ENCODE data around the gene PACRG.

PACRG gene

GRCh38 chr6:162706232-162706631 is 21.5 kb upstream of the PACRG start:
- no peaks in the 10 kb centered on the region for H3K36me3 ChIP-seq (ENCODE audit: control insufficient read depth in 1 of 2, insufficient read depth in 2 of 2, low read length in 2 of 2)
- H3K4me1 ChIP-seq (ENCODE audit: control insufficient read depth in 1 of 2, insufficient read depth in 2 of 2, low read length in 2 of 2): no peaks in the 10 kb centered on the region
- H3K9ac ChIP-seq (ENCODE audit: low read depth in 1 of 2, low read length in 2 of 2): no peak overlapping the region
- H3K27ac ChIP-seq (ENCODE audit: low read depth, low read length): no peak overlapping the region
- H3K4me3 ChIP-seq (ENCODE audit: low read depth in 1 of 2, low read length in 2 of 2): peak overlapping the region in 1 of 2 donors; percentile 23
- H3K27me3 ChIP-seq (ENCODE audit: control insufficient read depth in 1 of 2, insufficient read depth in 2 of 2, low read length in 2 of 2): no peaks in the 10 kb centered on the region
- H3K9me3 ChIP-seq (ENCODE audit: control insufficient read depth in 1 of 2, low read length in 2 of 2): no peaks in the 10 kb centered on the region

DNA sequence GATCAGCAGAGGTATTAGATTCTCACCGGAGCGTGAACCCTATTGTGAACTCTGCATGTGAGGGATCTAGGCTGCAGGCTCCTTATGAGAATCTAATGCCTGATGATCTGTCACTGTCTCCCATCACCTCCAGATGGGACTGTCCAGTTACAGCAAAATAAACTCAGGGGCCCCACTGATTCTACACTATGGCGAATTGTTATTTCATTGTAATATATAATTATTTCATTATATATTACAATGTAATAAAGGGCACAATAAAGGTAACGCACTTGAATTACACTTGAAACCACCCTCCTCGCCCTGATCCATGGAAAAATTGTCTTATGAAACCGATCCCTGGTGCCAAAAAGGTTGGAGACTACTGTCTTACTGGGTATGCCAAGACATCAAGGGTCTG is 18.8 kb upstream of the PACRG start:
- Histone ChIP-seq H3K4me3 (ENCODE audit: low read depth in 1 of 2, low read length in 2 of 2) (no peak overlapping the region), H3K9me3 (ENCODE audit: control insufficient read depth in 1 of 2, low read length in 2 of 2) (no peaks in the 10 kb centered on the region), H3K27me3 (ENCODE audit: control insufficient read depth in 1 of 2, insufficient read depth in 2 of 2, low read length in 2 of 2) (no peaks in the 10 kb centered on the region), H3K27ac (ENCODE audit: low read depth, low read length) (no peak overlapping the region), H3K9ac (ENCODE audit: low read depth in 1 of 2, low read length in 2 of 2) (no peak overlapping the region), H3K4me1 (ENCODE audit: control insufficient read depth in 1 of 2, insufficient read depth in 2 of 2, low read length in 2 of 2) (no peaks in the 10 kb centered on the region), H3K36me3 (ENCODE audit: control insufficient read depth in 1 of 2, insufficient read depth in 2 of 2, low read length in 2 of 2) (no peaks in the 10 kb centered on the region)

GRCh38 chr6:162709431-162709830 is 18.3 kb upstream of the PACRG start:
- Histone ChIP-seq H3K27ac (ENCODE audit: low read depth, low read length) (no peak overlapping the region), H3K9ac (ENCODE audit: low read depth in 1 of 2, low read length in 2 of 2) (no peak overlapping the region), H3K36me3 (ENCODE audit: control insufficient read depth in 1 of 2, insufficient read depth in 2 of 2, low read length in 2 of 2) (no peaks in the 10 kb centered on the region), H3K4me1 (ENCODE audit: control insufficient read depth in 1 of 2, insufficient read depth in 2 of 2, low read length in 2 of 2) (no peaks in the 10 kb centered on the region), H3K27me3 (ENCODE audit: control insufficient read depth in 1 of 2, insufficient read depth in 2 of 2, low read length in 2 of 2) (no peaks in the 10 kb centered on the region), H3K4me3 (ENCODE audit: low read depth in 1 of 2, low read length in 2 of 2) (no peak overlapping the region), H3K9me3 (ENCODE audit: control insufficient read depth in 1 of 2, low read length in 2 of 2) (no peaks in the 10 kb centered on the region)

DNA sequence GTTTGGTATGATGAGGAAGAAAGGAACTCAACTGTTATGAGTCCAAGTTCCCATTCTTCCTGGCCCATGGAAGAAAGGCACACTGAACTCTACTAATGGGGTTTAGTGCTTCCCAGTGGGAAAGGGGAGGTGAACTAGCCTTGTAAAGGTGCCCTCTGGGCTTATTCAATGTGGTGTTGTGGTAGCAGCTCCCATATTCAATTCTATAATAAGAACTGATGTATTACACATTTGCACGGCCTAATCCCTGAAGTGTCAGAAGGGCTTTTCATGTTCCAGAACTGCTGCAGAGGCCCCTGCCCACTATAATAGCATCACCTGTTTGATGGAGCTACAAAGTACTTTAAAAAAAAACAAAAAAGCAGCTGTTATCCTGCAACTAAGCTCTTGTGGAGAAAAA is 17.4 kb upstream of the PACRG start:
- Histone ChIP-seq H3K27ac (ENCODE audit: low read depth, low read length) (no peak overlapping the region), H3K9me3 (ENCODE audit: control insufficient read depth in 1 of 2, low read length in 2 of 2) (no peaks in the 10 kb centered on the region)

DNA sequence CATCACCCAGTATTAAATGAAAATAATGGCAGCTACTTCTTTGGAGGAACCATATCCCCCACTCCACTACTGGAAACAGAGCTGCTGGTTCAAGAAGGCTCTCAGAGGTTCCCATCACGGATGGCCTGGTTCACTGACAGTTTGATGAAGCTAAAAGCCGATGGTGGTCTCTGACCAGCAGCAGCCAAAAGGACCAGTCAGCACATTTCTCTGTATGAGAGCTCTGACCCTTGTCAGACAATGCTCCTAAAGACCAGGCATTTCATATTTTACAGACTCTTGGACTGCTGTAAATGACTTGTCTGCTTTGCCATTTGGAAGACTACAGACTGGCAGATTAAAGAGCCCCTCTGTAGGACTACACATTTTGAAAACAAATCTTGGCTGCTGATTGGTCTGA is 16.8 kb upstream of the PACRG start:
- Histone ChIP-seq H3K9ac (ENCODE audit: low read depth in 1 of 2, low read length in 2 of 2) (no peak overlapping the region), H3K4me1 (ENCODE audit: control insufficient read depth in 1 of 2, insufficient read depth in 2 of 2, low read length in 2 of 2) (no peaks in the 10 kb centered on the region), H3K27me3 (ENCODE audit: control insufficient read depth in 1 of 2, insufficient read depth in 2 of 2, low read length in 2 of 2) (no peaks in the 10 kb centered on the region), H3K27ac (ENCODE audit: low read depth, low read length) (no peak overlapping the region), H3K9me3 (ENCODE audit: control insufficient read depth in 1 of 2, low read length in 2 of 2) (no peaks in the 10 kb centered on the region), H3K36me3 (ENCODE audit: control insufficient read depth in 1 of 2, insufficient read depth in 2 of 2, low read length in 2 of 2) (no peaks in the 10 kb centered on the region), H3K4me3 (ENCODE audit: low read depth in 1 of 2, low read length in 2 of 2) (no peak overlapping the region)

More for the DNA sequence above, 17.4 kb upstream of the PACRG start:
- no peak overlapping the region for H3K4me3 ChIP-seq (ENCODE audit: low read depth in 1 of 2, low read length in 2 of 2)
- H3K36me3 ChIP-seq (ENCODE audit: control insufficient read depth in 1 of 2, insufficient read depth in 2 of 2, low read length in 2 of 2): no peaks in the 10 kb centered on the region
- no peaks in the 10 kb centered on the region for H3K27me3 ChIP-seq (ENCODE audit: control insufficient read depth in 1 of 2, insufficient read depth in 2 of 2, low read length in 2 of 2)
- no peaks in the 10 kb centered on the region for H3K4me1 ChIP-seq (ENCODE audit: control insufficient read depth in 1 of 2, insufficient read depth in 2 of 2, low read length in 2 of 2)
- H3K9ac ChIP-seq (ENCODE audit: low read depth in 1 of 2, low read length in 2 of 2): no peak overlapping the region

- no peak overlapping the region for H3K27ac ChIP-seq (ENCODE audit: low read depth, low read length)
- H3K4me1 ChIP-seq (ENCODE audit: control insufficient read depth in 1 of 2, insufficient read depth in 2 of 2, low read length in 2 of 2): no peaks in the 10 kb centered on the region
- H3K27me3 ChIP-seq (ENCODE audit: control insufficient read depth in 1 of 2, insufficient read depth in 2 of 2, low read length in 2 of 2): no peaks in the 10 kb centered on the region
- no peak overlapping the region for H3K9ac ChIP-seq (ENCODE audit: low read depth in 1 of 2, low read length in 2 of 2)
- H3K4me3 ChIP-seq (ENCODE audit: low read depth in 1 of 2, low read length in 2 of 2): no peak overlapping the region
- no peaks in the 10 kb centered on the region for H3K9me3 ChIP-seq (ENCODE audit: control insufficient read depth in 1 of 2, low read length in 2 of 2)
- no peaks in the 10 kb centered on the region for H3K36me3 ChIP-seq (ENCODE audit: control insufficient read depth in 1 of 2, insufficient read depth in 2 of 2, low read length in 2 of 2)
Observed at GRCh38 chr6:162711376-162711775, 16.4 kb upstream of the PACRG start.

- H3K27me3 ChIP-seq (ENCODE audit: control insufficient read depth in 1 of 2, insufficient read depth in 2 of 2, low read length in 2 of 2): no peaks in the 10 kb centered on the region
- H3K4me1 ChIP-seq (ENCODE audit: control insufficient read depth in 1 of 2, insufficient read depth in 2 of 2, low read length in 2 of 2): no peaks in the 10 kb centered on the region
- H3K4me3 ChIP-seq (ENCODE audit: low read depth in 1 of 2, low read length in 2 of 2): no peak overlapping the region
- no peak overlapping the region for H3K9ac ChIP-seq (ENCODE audit: low read depth in 1 of 2, low read length in 2 of 2)
- peaks cover 0 to 5% of the 10 kb centered on the region in 2 donors for H3K9me3 ChIP-seq (ENCODE audit: control insufficient read depth in 1 of 2, low read length in 2 of 2)
- no peak overlapping the region for H3K27ac ChIP-seq (ENCODE audit: low read depth, low read length)
- H3K36me3 ChIP-seq (ENCODE audit: control insufficient read depth in 1 of 2, insufficient read depth in 2 of 2, low read length in 2 of 2): peaks cover 0 to 3% of the 10 kb centered on the region in 2 donors
Observed at GRCh38 chr6:162712694-162713093, 15.1 kb upstream of the PACRG start.

GRCh38 chr6:162713974-162714780 is 13.6 kb upstream of the PACRG start:
- Histone ChIP-seq H3K27ac (ENCODE audit: low read depth, low read length) (no peak overlapping the region), H3K27me3 (ENCODE audit: control insufficient read depth in 1 of 2, insufficient read depth in 2 of 2, low read length in 2 of 2) (no peaks in the 10 kb centered on the region), H3K36me3 (ENCODE audit: control insufficient read depth in 1 of 2, insufficient read depth in 2 of 2, low read length in 2 of 2) (peaks cover 0 to 3% of the 10 kb centered on the region in 2 donors), H3K9me3 (ENCODE audit: control insufficient read depth in 1 of 2, low read length in 2 of 2) (peaks cover 0 to 5% of the 10 kb centered on the region in 2 donors), H3K9ac (ENCODE audit: low read depth in 1 of 2, low read length in 2 of 2) (no peak overlapping the region), H3K4me3 (ENCODE audit: low read depth in 1 of 2, low read length in 2 of 2) (no peak overlapping the region), H3K4me1 (ENCODE audit: control insufficient read depth in 1 of 2, insufficient read depth in 2 of 2, low read length in 2 of 2) (no peaks in the 10 kb centered on the region)

DNA sequence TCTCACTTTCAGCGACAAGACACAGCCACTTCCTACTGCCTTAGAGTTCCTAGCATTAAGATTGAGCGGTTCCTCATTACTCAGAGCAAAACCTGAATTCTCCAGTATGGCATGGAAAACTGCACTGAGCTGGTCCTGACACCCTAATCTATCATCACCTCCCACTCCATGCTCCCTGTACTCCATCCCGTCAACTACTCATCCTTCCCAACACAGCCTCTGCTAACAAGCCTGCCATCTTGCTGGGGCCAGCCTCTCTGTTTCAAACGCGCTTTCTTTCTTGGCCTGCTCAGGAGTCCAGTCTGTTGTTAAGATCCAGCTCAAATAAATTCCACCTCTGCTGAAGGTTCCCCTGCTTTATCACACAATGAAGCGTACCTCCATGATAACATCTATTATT is 12.2 kb upstream of the PACRG start:
- no peaks in the 10 kb centered on the region for H3K4me1 ChIP-seq (ENCODE audit: control insufficient read depth in 1 of 2, insufficient read depth in 2 of 2, low read length in 2 of 2)
- no peak overlapping the region for H3K27ac ChIP-seq (ENCODE audit: low read depth, low read length)
- no peak overlapping the region for H3K9ac ChIP-seq (ENCODE audit: low read depth in 1 of 2, low read length in 2 of 2)
- peaks cover 0 to 3% of the 10 kb centered on the region in 2 donors for H3K36me3 ChIP-seq (ENCODE audit: control insufficient read depth in 1 of 2, insufficient read depth in 2 of 2, low read length in 2 of 2)
- peaks cover 0 to 5% of the 10 kb centered on the region in 2 donors for H3K9me3 ChIP-seq (ENCODE audit: control insufficient read depth in 1 of 2, low read length in 2 of 2)
- H3K4me3 ChIP-seq (ENCODE audit: low read depth in 1 of 2, low read length in 2 of 2): no peak overlapping the region
- no peaks in the 10 kb centered on the region for H3K27me3 ChIP-seq (ENCODE audit: control insufficient read depth in 1 of 2, insufficient read depth in 2 of 2, low read length in 2 of 2)

DNA sequence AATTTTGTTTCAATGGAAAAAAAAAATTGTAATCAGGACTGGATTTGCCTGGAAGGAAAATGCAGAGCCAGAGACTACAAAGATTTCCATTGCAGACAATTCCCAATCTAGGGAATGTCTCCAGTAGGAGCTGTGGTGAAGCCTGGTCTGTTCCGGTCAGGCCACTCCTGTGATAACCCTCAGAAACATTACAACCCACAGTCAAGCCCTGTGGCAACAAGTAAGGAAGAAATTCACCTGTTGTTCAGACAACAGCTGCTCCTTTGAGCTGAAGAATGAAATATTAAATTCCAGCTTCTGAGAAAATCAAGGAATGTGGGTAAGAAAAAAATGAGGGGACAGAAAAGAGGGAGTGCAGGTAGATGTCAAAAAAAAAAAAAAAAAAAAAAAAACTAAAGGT is 8.2 kb upstream of the PACRG start:
- peaks cover 4 to 9% of the 10 kb centered on the region in 2 donors for H3K4me1 ChIP-seq (ENCODE audit: control insufficient read depth in 1 of 2, insufficient read depth in 2 of 2, low read length in 2 of 2)
- H3K27ac ChIP-seq (ENCODE audit: low read depth, low read length): no peak overlapping the region
- no peak overlapping the region for H3K9ac ChIP-seq (ENCODE audit: low read depth in 1 of 2, low read length in 2 of 2)
- H3K27me3 ChIP-seq (ENCODE audit: control insufficient read depth in 1 of 2, insufficient read depth in 2 of 2, low read length in 2 of 2): no peaks in the 10 kb centered on the region
- no peak overlapping the region for H3K4me3 ChIP-seq (ENCODE audit: low read depth in 1 of 2, low read length in 2 of 2)
- H3K36me3 ChIP-seq (ENCODE audit: control insufficient read depth in 1 of 2, insufficient read depth in 2 of 2, low read length in 2 of 2): peaks cover 0 to 3% of the 10 kb centered on the region in 2 donors
- peaks cover 0 to 5% of the 10 kb centered on the region in 2 donors for H3K9me3 ChIP-seq (ENCODE audit: control insufficient read depth in 1 of 2, low read length in 2 of 2)
